Measurements from ENCODE around the gene KCNQ5. TPM values are rescaled to one million over a fixed set of nuclear protein-coding genes. Genes with fewer than 3 reads are reported as not detected.

KCNQ5 gene
- total and polyA plus RNA-seq, 9 donors: 0.28 to 0.86 (median 0.57) TPM

- WGBS (ENCODE audit: insufficient coverage): no CpG with 5 or more reads among the region's 3 CpGs
- Histone ChIP-seq H3K27me3 (ENCODE audit: control insufficient read depth, insufficient read depth, low read length) (no peaks in the 10 kb centered on the region), H3K36me3 (ENCODE audit: control insufficient read depth, insufficient read depth, low read length) (no peaks in the 10 kb centered on the region), H3K27ac (ENCODE audit: low read length) (no peak overlapping the region), H3K9me3 (replicated peaks; ENCODE audit: control insufficient read depth, low read depth, low read length) (no peaks in the 10 kb centered on the region), H3K4me3 (ENCODE audit: low read length) (no peak overlapping the region), H3K4me1 (ENCODE audit: control insufficient read depth, insufficient read depth, low read length) (no peaks in the 10 kb centered on the region)
- DNase-seq: no peak
These were observed 14.9 kb downstream of the KCNQ5 start for GRCh38 chr6:72636786-72637185.

- no peak for DNase-seq
- no peaks in the 10 kb centered on the region for H3K4me1 ChIP-seq (ENCODE audit: control insufficient read depth, insufficient read depth, low read length)
- no peaks in the 10 kb centered on the region for H3K9me3 ChIP-seq (replicated peaks; ENCODE audit: control insufficient read depth, low read depth, low read length)
- H3K4me3 ChIP-seq (ENCODE audit: low read length): no peak overlapping the region
- H3K27me3 ChIP-seq (ENCODE audit: control insufficient read depth, insufficient read depth, low read length): no peaks in the 10 kb centered on the region
- no peaks in the 10 kb centered on the region for H3K36me3 ChIP-seq (ENCODE audit: control insufficient read depth, insufficient read depth, low read length)
- no peak overlapping the region for H3K27ac ChIP-seq (ENCODE audit: low read length)
- WGBS (ENCODE audit: insufficient coverage): 92% methylated on average over 3 of the region's 5 CpGs
These were observed 18.2 kb downstream of the KCNQ5 start for GRCh38 chr6:72639920-72640614.

GRCh38 chr6:72640615-72640930 is 18.7 kb downstream of the KCNQ5 start:
- Histone ChIP-seq H3K27ac (ENCODE audit: low read length) (no peak overlapping the region), H3K36me3 (ENCODE audit: control insufficient read depth, insufficient read depth, low read length) (no peaks in the 10 kb centered on the region), H3K27me3 (ENCODE audit: control insufficient read depth, insufficient read depth, low read length) (no peaks in the 10 kb centered on the region), H3K4me3 (ENCODE audit: low read length) (no peak overlapping the region), H3K9me3 (replicated peaks; ENCODE audit: control insufficient read depth, low read depth, low read length) (no peaks in the 10 kb centered on the region), H3K4me1 (ENCODE audit: control insufficient read depth, insufficient read depth, low read length) (no peaks in the 10 kb centered on the region)
- no peak for DNase-seq

GRCh38 chr6:72642435-72642834 is 20.6 kb downstream of the KCNQ5 start:
- Histone ChIP-seq H3K36me3 (ENCODE audit: control insufficient read depth, insufficient read depth, low read length) (no peaks in the 10 kb centered on the region), H3K9me3 (replicated peaks; ENCODE audit: control insufficient read depth, low read depth, low read length) (no peaks in the 10 kb centered on the region), H3K4me3 (ENCODE audit: low read length) (no peak overlapping the region), H3K4me1 (ENCODE audit: control insufficient read depth, insufficient read depth, low read length) (no peaks in the 10 kb centered on the region), H3K27me3 (ENCODE audit: control insufficient read depth, insufficient read depth, low read length) (no peaks in the 10 kb centered on the region), H3K27ac (ENCODE audit: low read length) (no peak overlapping the region)
- DNase-seq: no peak
- no CpG with 5 or more reads among the region's 1 CpG for WGBS (ENCODE audit: insufficient coverage)

GRCh38 chr6:72643214-72643613 is 21.4 kb downstream of the KCNQ5 start:
- H3K36me3 ChIP-seq (ENCODE audit: control insufficient read depth, insufficient read depth, low read length): no peaks in the 10 kb centered on the region
- no peaks in the 10 kb centered on the region for H3K9me3 ChIP-seq (replicated peaks; ENCODE audit: control insufficient read depth, low read depth, low read length)
- no peaks in the 10 kb centered on the region for H3K4me1 ChIP-seq (ENCODE audit: control insufficient read depth, insufficient read depth, low read length)
- H3K4me3 ChIP-seq (ENCODE audit: low read length): no peak overlapping the region
- DNase-seq: no peak
- WGBS (ENCODE audit: insufficient coverage): no CpG with 5 or more reads among the region's 1 CpG
- H3K27me3 ChIP-seq (ENCODE audit: control insufficient read depth, insufficient read depth, low read length): no peaks in the 10 kb centered on the region
- H3K27ac ChIP-seq (ENCODE audit: low read length): no peak overlapping the region

- 77% methylated on average over 2 of the region's 4 CpGs for WGBS (ENCODE audit: insufficient coverage)
- H3K9me3 ChIP-seq (replicated peaks; ENCODE audit: control insufficient read depth, low read depth, low read length): no peaks in the 10 kb centered on the region
- no peak overlapping the region for H3K27ac ChIP-seq (ENCODE audit: low read length)
- H3K4me3 ChIP-seq (ENCODE audit: low read length): no peak overlapping the region
- H3K36me3 ChIP-seq (ENCODE audit: control insufficient read depth, insufficient read depth, low read length): no peaks in the 10 kb centered on the region
- DNase-seq: no peak
- H3K4me1 ChIP-seq (ENCODE audit: control insufficient read depth, insufficient read depth, low read length): no peaks in the 10 kb centered on the region
- no peaks in the 10 kb centered on the region for H3K27me3 ChIP-seq (ENCODE audit: control insufficient read depth, insufficient read depth, low read length)
These were observed 25.0 kb downstream of the KCNQ5 start for GRCh38 chr6:72646604-72647485.

GRCh38 chr6:72647489-72647888 is 25.6 kb downstream of the KCNQ5 start:
- Histone ChIP-seq H3K4me3 (ENCODE audit: low read length) (no peak overlapping the region), H3K9me3 (replicated peaks; ENCODE audit: control insufficient read depth, low read depth, low read length) (no peaks in the 10 kb centered on the region), H3K4me1 (ENCODE audit: control insufficient read depth, insufficient read depth, low read length) (no peaks in the 10 kb centered on the region), H3K27ac (ENCODE audit: low read length) (no peak overlapping the region), H3K27me3 (ENCODE audit: control insufficient read depth, insufficient read depth, low read length) (no peaks in the 10 kb centered on the region), H3K36me3 (ENCODE audit: control insufficient read depth, insufficient read depth, low read length) (no peaks in the 10 kb centered on the region)
- no CpG with 5 or more reads among the region's 2 CpGs for WGBS (ENCODE audit: insufficient coverage)
- DNase-seq: no peak

GRCh38 chr6:72649032-72649984 is 27.4 kb downstream of the KCNQ5 start:
- Histone ChIP-seq H3K4me3 (ENCODE audit: low read length) (no peak overlapping the region), H3K27ac (ENCODE audit: low read length) (no peak overlapping the region), H3K4me1 (ENCODE audit: control insufficient read depth, insufficient read depth, low read length) (no peaks in the 10 kb centered on the region), H3K27me3 (ENCODE audit: control insufficient read depth, insufficient read depth, low read length) (no peaks in the 10 kb centered on the region), H3K9me3 (replicated peaks; ENCODE audit: control insufficient read depth, low read depth, low read length) (no peaks in the 10 kb centered on the region), H3K36me3 (ENCODE audit: control insufficient read depth, insufficient read depth, low read length) (no peaks in the 10 kb centered on the region)
- WGBS (ENCODE audit: insufficient coverage): 90% methylated on average over 4 of the region's 8 CpGs
- no peak for DNase-seq

- Histone ChIP-seq H3K4me3 (ENCODE audit: low read length) (no peak overlapping the region), H3K27me3 (ENCODE audit: control insufficient read depth, insufficient read depth, low read length) (no peaks in the 10 kb centered on the region), H3K36me3 (ENCODE audit: control insufficient read depth, insufficient read depth, low read length) (no peaks in the 10 kb centered on the region), H3K27ac (ENCODE audit: low read length) (no peak overlapping the region), H3K9me3 (replicated peaks; ENCODE audit: control insufficient read depth, low read depth, low read length) (no peaks in the 10 kb centered on the region), H3K4me1 (ENCODE audit: control insufficient read depth, insufficient read depth, low read length) (no peaks in the 10 kb centered on the region)
- DNase-seq: no peak
- no CpG with 5 or more reads among the region's 2 CpGs for WGBS (ENCODE audit: insufficient coverage)
These were observed 28.3 kb downstream of the KCNQ5 start for GRCh38 chr6:72650081-72650745.
